ENCODE data around the gene SETBP1.

SETBP1 gene

DNA sequence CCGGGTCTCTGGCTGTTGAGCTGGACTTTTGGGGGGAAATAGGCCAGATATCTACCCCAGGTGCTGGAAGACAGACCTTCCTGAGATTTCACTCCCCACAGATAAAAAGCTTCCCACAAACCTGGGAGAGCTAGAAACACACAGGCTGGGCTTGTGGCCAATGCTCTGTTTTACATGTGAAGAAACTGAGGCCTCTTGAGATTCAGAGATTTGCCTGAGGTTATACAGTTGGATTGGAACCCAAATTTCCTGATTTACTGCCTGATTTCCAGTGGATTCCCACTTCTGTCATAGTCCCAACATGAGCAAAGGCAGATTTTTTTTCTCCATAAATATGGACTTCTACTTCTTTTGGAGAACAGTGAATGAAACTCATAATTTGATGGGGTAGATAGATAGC, 360.2 kb downstream of the SETBP1 start:
- Mint-ChIP-seq H3K27me3 (ENCODE audit: low read depth, poor library complexity) (peaks cover 3% of the 10 kb centered on the region), H3K4me3 (no peak overlapping the region), H3K27ac (no peak overlapping the region), H3K36me3 (ENCODE audit: low read depth) (peaks cover 30% of the 10 kb centered on the region), H3K4me1 (peaks cover 6% of the 10 kb centered on the region), H3K9me3 (no peaks in the 10 kb centered on the region)
- no peak for TF ChIP-seq CTCF (IDR thresholded peaks at IDR 0.05)
- DNase-seq, result no peak

DNA sequence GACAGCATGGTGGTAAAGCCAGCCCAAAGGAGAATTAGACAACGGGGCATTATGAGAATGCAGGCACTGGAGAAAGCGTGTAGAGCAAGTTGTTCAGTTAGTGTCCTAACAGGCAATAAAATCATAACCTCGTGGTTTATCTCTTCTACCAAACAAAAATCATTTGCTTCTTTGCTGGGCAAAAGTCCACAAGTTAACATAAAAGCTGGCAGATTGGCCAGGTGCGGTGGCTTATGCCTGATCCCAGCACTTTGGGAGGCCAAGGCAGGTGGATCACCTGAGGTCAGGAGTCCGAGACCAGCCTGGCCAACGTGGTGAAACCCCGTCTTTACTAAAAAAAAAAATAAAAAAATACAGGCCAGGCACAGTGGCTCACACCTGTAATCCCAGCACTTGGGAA, 364.1 kb downstream of the SETBP1 start:
- Mint-ChIP-seq H3K27ac (no peak overlapping the region), H3K4me3 (no peak overlapping the region), H3K4me1 (no peaks in the 10 kb centered on the region), H3K9me3 (peaks cover 3% of the 10 kb centered on the region), H3K27me3 (ENCODE audit: low read depth, poor library complexity) (peaks cover 3% of the 10 kb centered on the region), H3K36me3 (ENCODE audit: low read depth) (peaks cover 53% of the 10 kb centered on the region)
- TF ChIP-seq CTCF (IDR thresholded peaks at IDR 0.05), result no peak
- DNase-seq, result no peak

DNA sequence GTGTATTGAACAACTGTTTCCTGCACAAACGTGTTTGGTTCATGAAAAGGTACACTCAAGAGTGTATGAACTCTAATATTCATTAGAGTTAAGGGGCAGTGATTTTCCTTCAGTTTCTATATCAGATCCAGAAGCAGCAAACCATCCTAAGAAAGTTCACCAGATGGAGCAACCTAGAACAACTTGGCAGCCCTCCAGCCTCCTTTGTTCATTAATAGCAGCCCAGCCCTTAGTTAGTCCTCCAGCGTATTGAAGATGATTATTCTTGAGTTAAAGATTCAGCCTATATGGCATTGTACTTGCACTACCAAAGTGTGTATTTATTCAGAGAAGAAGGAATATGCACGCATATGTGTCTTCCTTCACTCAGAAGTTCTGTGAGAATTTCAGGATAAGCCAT, 365.5 kb downstream of the SETBP1 start:
- DNase-seq, result no peak
- Mint-ChIP-seq H3K27me3 (ENCODE audit: low read depth, poor library complexity) (peaks cover 3% of the 10 kb centered on the region), H3K9me3 (peaks cover 3% of the 10 kb centered on the region), H3K4me1 (peaks cover 11% of the 10 kb centered on the region), H3K4me3 (no peak overlapping the region), H3K27ac (no peak overlapping the region), H3K36me3 (ENCODE audit: low read depth) (peaks cover 45% of the 10 kb centered on the region)
- TF ChIP-seq CTCF (IDR thresholded peaks at IDR 0.05), result no peak

GRCh38 chr18:45046961-45047360, 366.3 kb downstream of the SETBP1 start:
- no peak for DNase-seq

GRCh38 chr18:45049578-45050319, 369.1 kb downstream of the SETBP1 start:
- Mint-ChIP-seq H3K4me1 (peaks cover 16% of the 10 kb centered on the region), H3K36me3 (ENCODE audit: low read depth) (peaks cover 64% of the 10 kb centered on the region), H3K9me3 (peaks cover 3% of the 10 kb centered on the region), H3K4me3 (no peak overlapping the region), H3K27me3 (ENCODE audit: low read depth, poor library complexity) (peaks cover 3% of the 10 kb centered on the region), H3K27ac (no peak overlapping the region)
- no peak for TF ChIP-seq CTCF (IDR thresholded peaks at IDR 0.05)
- DNase-seq, result no peak

More at GRCh38 chr18:45046961-45047360, 366.3 kb downstream of the SETBP1 start:
- no peak overlapping the region for H3K27ac Mint-ChIP-seq
- H3K4me3 Mint-ChIP-seq, result no peak overlapping the region
- peaks cover 50% of the 10 kb centered on the region for H3K36me3 Mint-ChIP-seq (ENCODE audit: low read depth)
- peaks cover 3% of the 10 kb centered on the region for H3K27me3 Mint-ChIP-seq (ENCODE audit: low read depth, poor library complexity)
- TF ChIP-seq CTCF (IDR thresholded peaks at IDR 0.05), result no peak
- H3K9me3 Mint-ChIP-seq, result peaks cover 3% of the 10 kb centered on the region
- peaks cover 16% of the 10 kb centered on the region for H3K4me1 Mint-ChIP-seq

Measured in nephron progenitor cell (in vitro differentiated cells).